HG03045 (cell line): ENCODE results near the gene CAMKK2.
"Not testable (repeated sequence)": the region's sequence is repeated elsewhere in the genome, so short reads cannot be mapped to it uniquely, and the experiment has no call there.

Experiments
- ATAC-seq: cut with Tn5 transposase; IDR thresholded peaks from one replicate; pipeline ENCODE4 v1.9.1; 2021; ENCODE audit warnings: mild to moderate bottlenecking, moderate library complexity; ENCODE audit not compliant: unreplicated experiment

The CAMKK2 gene

GRCh38 chr12:121227294-121227693 lies 69.2 kb downstream of the CAMKK2 start:
- ATAC-seq = peak; percentile 55

DNA sequence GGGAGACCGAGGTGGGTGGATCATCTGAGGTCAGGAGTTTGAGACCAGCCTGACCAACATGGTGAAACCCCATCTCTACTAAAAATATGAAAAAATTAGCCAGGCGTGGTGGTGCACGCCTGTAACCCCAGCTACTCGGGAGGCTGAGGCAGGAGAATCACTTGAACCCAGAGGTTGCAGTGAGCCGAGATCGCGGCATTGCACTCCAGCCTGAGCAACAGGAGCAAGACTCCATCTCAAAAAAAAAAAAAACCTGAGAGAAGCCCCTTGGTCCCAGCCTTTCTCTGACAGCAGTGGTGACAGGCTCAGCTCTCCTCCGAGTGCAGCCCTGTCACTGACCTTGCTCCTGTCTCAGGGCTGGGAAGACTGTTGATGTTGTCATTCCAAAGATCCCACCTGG lies 69.6 kb downstream of the CAMKK2 start:
- ATAC-seq = peak; percentile 9

- ATAC-seq = no peak
These were observed 70.1 kb downstream of the CAMKK2 start for GRCh38 chr12:121226399-121226798.

DNA sequence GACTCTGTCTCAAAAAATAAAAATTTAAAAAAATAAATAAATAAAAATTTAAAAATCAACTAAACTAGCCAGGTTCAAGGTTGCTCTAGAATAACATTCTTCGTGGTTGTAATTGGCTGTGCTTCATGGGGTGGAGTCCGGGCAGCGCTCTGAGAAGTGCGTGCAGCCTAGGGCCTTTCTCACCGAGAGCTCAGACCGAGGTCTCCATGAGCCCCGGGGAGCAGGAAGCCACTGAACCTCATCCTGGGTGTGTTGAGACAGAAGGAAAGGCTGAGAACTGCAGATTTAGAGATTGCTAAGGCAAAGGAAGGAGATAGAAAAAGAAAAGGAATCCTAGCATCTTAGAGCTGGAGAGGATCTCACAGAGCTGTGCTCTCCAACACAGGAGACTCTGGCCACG lies 71.9 kb downstream of the CAMKK2 start:
- ATAC-seq = no peak

- no peak for ATAC-seq
These were observed 72.9 kb downstream of the CAMKK2 start for GRCh38 chr12:121223292-121224285.

DNA sequence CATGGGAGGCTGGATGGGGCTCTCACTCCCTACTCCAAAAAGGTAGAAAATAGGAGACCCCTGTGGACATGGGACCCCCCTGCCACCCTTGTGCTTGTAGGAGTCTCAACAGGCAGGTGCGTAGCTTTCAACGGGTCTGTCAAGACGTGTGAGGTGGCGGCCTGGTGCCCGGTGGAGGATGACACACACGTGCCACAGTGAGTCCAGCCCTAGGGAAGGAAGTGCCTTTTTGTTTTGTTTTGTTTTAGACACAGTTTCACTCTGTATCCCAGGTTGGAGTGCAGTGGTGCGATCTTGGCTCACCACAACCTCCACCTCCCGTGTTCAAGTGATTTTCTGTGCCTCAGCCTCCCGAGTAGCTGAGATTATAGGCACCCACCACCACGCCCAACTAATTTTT lies 73.7 kb downstream of the CAMKK2 start:
- no peak for ATAC-seq

DNA sequence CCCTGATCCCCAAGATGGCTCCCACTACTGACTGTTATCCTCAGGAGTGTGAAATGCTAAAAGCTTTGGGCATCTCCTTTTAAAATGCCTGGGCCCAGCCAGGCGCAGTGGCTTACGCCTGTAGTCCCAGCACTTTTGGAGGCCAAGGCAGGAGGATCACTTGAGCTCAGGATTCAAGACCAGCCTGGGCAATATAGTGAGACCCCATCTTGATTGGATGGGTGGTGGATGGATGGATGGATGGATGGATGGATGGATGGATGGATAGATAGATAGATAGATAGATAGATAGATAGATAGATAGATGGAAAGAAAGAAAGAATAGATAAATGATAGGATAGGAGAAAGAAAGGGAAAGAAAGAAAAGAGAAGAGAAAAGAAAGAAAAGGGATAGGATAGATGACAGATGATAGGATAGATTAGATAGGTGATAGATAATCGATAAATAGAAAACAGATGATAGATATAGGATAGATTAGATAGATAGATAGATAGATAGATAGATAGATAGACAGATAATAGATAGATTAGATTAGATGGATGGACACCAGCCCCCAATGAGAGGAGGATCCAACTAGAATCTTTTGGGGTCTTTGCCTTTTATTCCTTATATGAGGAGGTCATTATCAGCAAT lies 77.0 kb downstream of the CAMKK2 start:
- no peak for ATAC-seq

- no peak for ATAC-seq
These were observed 77.7 kb downstream of the CAMKK2 start for GRCh38 chr12:121218588-121219352.

DNA sequence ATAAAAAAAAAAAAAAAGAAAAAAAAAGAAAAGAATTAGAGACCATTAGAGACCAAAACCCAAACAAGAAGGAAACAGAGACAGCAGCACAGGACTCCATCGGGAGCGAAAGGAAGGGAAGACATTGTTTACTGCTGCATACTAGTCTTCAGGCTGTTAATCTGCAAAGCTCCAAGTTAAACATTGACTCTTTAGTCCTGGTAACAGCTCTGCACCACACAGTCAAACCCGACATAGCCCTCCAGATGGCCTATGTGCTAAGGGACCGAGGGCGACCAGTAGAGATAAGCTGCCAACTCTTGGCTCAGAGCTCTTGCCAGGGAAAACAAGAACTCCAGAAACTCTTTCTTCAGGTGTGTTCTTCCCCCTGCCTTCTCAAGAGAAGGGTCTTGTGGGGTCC lies 78.7 kb downstream of the CAMKK2 start:
- no peak for ATAC-seq

DNA sequence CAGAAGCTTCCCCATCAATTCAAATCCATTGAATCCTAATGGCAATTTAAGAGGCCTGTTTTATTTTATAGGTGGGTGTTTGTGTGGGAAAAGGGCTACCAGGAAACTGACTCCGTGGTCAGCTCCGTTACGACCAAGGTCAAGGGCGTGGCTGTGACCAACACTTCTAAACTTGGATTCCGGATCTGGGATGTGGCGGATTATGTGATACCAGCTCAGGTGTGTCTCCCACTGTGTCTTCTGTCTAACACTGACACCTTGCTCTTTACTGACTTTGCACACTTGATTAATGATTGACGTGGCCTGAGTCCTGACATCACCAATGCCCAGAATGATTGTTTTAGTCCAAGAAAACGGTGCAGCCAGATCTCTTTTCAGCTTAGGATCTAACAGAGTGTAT lies 79.4 kb downstream of the CAMKK2 start:
- ATAC-seq = no peak

GRCh38 chr12:121216102-121216501 lies 80.4 kb downstream of the CAMKK2 start:
- no peak for ATAC-seq

GRCh38 chr12:121214855-121215745 lies 81.4 kb downstream of the CAMKK2 start:
- ATAC-seq = no peak

DNA sequence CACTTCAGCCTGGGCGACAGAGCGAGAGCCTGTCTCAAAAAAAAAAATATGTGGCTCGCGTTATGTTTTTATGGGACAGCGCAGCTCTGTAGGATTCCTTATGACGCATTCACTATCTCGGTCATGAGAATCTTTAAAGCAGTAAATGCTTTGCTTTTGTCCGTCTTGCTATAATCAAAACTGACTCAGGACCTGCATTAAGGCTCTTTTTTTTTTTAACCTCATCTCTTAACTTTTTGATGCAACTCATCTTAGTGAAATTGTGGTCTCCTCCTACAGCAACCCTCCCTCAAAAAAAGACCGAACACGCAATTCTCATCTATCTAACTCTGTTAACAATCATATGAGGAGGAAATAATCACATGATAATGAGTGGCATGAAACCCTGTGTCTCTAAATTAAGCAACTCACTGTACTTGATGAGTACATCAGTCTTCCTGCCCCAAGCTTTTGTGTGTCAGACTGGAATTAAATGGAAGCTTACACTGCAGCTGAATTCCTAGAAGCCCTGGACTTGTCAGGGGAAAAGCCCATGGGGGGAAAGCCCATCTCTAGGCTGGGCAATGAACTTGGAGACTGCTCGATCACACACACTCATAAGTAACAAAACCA lies 82.2 kb downstream of the CAMKK2 start:
- ATAC-seq = no peak

- ATAC-seq = no peak
These were observed 83.6 kb downstream of the CAMKK2 start for GRCh38 chr12:121212875-121213274.

- peak; percentile 92 for ATAC-seq
These were observed 86.6 kb downstream of the CAMKK2 start, which contains the start of gene P2RX4 for GRCh38 chr12:121209624-121210572. Gene P2RX4 (plus strand): TSS chr12:121210129. CDS start chr12:121210165, 36 bp downstream.

DNA sequence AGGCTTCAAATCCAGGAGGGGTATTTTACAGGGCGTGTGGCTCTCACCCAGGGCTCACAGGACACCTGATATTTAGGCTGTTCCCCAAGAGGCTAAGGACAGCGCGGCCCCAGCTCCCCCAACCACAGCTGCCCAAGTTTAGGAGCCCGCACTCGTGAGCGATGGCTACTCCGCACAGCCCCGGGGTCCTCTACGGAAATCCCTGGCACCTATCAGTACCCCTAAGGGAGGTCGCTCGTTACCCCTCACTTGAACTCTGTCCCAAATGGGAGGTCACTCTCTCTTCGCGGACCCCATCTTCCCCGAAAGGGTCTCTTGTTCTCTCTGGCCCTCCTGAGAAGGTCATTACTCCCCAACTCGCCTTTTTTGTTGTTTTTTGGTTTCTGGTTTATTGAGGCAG lies 87.3 kb downstream of the CAMKK2 start:
- ATAC-seq = no peak

DNA sequence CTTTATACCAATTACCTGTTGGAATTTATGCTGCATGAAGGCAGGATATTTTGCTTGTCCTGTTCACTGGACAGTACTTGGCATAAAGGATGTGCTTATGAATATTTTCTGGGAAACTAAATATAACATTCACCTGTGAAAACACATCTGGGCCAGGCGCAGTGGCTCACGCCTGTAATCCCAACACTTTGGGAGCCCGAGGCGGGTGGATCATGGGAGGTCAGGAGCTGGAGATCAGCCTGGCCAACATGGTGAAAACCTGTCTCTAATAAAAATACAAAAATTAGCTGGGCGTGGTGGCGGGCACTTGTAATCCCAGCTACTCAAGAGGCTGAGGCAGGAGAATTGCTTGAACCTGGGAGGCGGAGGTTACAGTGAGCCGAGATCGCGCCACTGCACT lies 87.9 kb downstream of the CAMKK2 start:
- ATAC-seq = not testable (repeated sequence)

DNA sequence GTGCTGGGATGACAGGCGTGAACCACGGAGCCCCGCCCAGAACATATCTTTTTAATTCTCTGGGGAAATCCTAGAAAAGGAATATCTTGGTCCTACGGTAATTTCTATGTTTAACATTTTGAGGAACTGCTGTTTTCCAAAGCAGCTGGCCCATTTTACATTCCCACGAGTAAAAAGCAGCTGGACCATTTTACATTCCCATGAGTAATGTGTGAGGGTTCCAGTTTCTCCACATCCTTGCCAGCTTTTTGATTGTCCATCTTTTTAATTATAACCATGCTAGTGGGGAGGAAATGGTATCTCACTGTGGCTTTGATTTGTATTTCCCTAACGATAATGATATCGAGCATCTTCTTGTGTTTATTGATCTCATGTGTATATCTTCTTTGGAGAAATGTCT lies 91.0 kb downstream of the CAMKK2 start:
- ATAC-seq = no peak

DNA sequence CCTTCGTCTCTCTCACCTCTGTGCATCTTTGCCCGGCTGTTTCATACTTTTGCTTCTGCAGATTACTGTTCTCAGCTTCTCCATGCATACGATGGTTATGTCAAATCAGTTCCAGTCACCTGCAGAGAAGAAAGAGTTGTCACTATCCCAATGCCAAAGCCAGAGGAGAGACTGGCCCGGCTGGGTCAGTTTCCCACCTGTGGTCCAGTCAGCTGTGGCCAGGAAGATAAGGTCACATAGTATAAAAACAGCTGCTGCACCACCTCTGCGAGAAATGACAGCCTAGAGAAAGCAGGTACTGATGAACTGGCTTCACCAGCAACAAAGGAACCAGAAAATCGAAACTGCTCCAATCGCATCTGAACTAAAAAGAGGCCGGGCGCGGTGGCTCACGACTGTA lies 93.0 kb downstream of the CAMKK2 start:
- ATAC-seq = no peak
